Measurements from ENCODE around the gene KLF13. TPM values are rescaled to one million over a fixed set of nuclear protein-coding genes. Genes with fewer than 3 reads are reported as not detected.

The KLF13 gene
- total RNA-seq, 1 donor from 2014 or later, result 30.8 TPM

GRCh38 chr15:31317017-31317416 lies 9.6 kb upstream of the KLF13 start:
- no peak for DNase-seq

GRCh38 chr15:31317421-31318327 lies 9.0 kb upstream of the KLF13 start:
- peak; percentile 57 for DNase-seq

- DNase-seq, result no peak
Measured at GRCh38 chr15:31318429-31318828, 8.2 kb upstream of the KLF13 start.

- DNase-seq, result no peak
Measured at GRCh38 chr15:31320022-31320421, 6.6 kb upstream of the KLF13 start.

GRCh38 chr15:31321418-31321817 lies 5.2 kb upstream of the KLF13 start:
- no peak for DNase-seq

- DNase-seq, result no peak
Measured at GRCh38 chr15:31322504-31322903, 4.1 kb upstream of the KLF13 start.

GRCh38 chr15:31323627-31324026 lies 3.0 kb upstream of the KLF13 start:
- no peak for DNase-seq

- no peak for DNase-seq
Measured at GRCh38 chr15:31324186-31324585, 2.4 kb upstream of the KLF13 start.

GRCh38 chr15:31324806-31325594 lies 1.6 kb upstream of the KLF13 start:
- DNase-seq, result no peak

- DNase-seq, result peak; percentile 71
Measured at GRCh38 chr15:31325595-31326155, 960 bp upstream of the KLF13 start.

- peak; percentile 72 for DNase-seq
Measured at GRCh38 chr15:31326875-31327668, 437 bp downstream of the KLF13 start.

- DNase-seq, result peak; percentile 31
Measured at GRCh38 chr15:31327669-31328427, 1.2 kb downstream of the KLF13 start.

GRCh38 chr15:31328428-31328968 lies 1.9 kb downstream of the KLF13 start:
- no peak for DNase-seq

GRCh38 chr15:31328969-31329639 lies 2.5 kb downstream of the KLF13 start:
- no peak for DNase-seq

GRCh38 chr15:31329640-31330010 lies 3.0 kb downstream of the KLF13 start:
- DNase-seq, result no peak

GRCh38 chr15:31330111-31330785 lies 3.6 kb downstream of the KLF13 start:
- no peak for DNase-seq

GRCh38 chr15:31330836-31331235 lies 4.2 kb downstream of the KLF13 start:
- DNase-seq, result no peak

GRCh38 chr15:31331389-31331788 lies 4.8 kb downstream of the KLF13 start:
- no peak for DNase-seq

- DNase-seq, result no peak
Measured at GRCh38 chr15:31332020-31332680, 5.5 kb downstream of the KLF13 start.

All from skin of body (tissue), 2 donors.